ENCODE measurements around the gene GDPD3.
"Not testable (repeated sequence)": the region's sequence is repeated elsewhere in the genome, so short reads cannot be mapped to it uniquely, and the experiment has no call there.

DNA sequence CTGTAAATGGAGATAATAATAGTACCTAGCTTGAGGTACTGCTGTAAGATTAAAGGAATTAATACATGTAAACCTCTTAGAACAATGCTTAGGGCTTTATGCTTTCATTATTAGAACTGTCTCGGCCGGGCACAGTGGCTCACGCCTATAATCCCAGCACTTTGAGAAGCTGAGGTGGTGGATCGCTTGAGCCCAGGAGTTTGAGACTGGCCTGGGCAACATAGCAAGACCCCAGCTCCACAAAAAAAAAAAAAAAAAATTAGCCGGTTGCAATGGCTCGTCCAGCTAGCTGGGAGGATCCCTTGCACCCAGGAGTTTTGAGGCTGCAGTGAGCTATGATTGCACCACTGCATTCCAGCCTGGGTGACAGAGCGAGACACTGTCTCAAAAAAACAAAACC lies 1.5 kb upstream of the GDPD3 start:
- TF ChIP-seq POLR2A (IDR thresholded peaks at IDR 0.05; ENCODE audit: low read depth, low read length); POLR2AphosphoS5 (IDR thresholded peaks at IDR 0.05; ENCODE audit: low read depth, low read length); TAF1 (IDR thresholded peaks at IDR 0.05; ENCODE audit: borderline replicate concordance, low read depth, low read length): not testable (repeated sequence)

Measured in GM12892 (cell line).